Measurements from ENCODE around the gene WWP2. TPM values are rescaled to one million over a fixed set of nuclear protein-coding genes. Genes with fewer than 3 reads are reported as not detected.

WWP2 gene
- polyA plus RNA-seq, 1 donor = 20.2 TPM

DNA sequence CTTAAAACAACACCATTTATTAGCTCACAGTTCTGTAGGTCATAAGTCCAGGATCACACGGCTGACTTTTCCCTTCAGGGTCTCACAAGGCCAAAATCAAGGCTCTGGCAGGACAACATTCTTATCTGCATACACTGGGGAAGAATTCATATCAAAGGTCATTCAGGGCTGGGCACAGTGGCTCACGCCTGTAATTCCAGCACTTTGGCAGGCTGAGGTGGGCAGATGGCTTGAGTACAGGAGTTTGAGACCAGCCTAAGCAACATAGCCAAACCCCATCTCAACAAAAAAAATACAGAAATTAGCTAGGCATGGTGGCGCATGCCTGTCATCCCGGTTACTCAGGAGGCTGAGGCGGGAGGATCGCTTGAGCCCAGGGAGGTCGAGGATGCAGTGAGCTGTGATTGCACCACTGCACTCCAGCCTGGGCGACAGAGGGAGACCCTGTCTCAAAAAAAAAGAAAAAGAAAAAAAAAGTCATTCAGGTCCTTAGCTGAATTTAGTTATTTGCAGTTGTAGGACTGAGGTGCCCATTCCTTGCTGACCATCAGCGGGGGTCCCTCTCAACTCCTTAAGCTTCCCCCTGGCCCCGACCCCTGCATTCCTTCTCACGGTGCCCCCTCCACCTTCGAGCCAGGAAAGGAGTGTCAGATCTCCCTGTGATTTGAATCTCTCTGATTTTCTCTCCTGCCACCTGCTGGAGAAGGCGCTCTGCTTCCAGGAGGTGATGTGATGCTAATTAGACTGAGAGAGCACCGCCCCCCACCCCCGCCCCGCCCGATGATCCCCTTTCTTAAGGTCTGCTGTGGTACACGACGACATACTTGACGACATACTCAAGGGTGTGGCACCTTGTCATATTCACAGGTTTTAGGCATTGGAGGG lies 97.2 kb downstream of the WWP2 start:
- DNase-seq = no peak

DNA sequence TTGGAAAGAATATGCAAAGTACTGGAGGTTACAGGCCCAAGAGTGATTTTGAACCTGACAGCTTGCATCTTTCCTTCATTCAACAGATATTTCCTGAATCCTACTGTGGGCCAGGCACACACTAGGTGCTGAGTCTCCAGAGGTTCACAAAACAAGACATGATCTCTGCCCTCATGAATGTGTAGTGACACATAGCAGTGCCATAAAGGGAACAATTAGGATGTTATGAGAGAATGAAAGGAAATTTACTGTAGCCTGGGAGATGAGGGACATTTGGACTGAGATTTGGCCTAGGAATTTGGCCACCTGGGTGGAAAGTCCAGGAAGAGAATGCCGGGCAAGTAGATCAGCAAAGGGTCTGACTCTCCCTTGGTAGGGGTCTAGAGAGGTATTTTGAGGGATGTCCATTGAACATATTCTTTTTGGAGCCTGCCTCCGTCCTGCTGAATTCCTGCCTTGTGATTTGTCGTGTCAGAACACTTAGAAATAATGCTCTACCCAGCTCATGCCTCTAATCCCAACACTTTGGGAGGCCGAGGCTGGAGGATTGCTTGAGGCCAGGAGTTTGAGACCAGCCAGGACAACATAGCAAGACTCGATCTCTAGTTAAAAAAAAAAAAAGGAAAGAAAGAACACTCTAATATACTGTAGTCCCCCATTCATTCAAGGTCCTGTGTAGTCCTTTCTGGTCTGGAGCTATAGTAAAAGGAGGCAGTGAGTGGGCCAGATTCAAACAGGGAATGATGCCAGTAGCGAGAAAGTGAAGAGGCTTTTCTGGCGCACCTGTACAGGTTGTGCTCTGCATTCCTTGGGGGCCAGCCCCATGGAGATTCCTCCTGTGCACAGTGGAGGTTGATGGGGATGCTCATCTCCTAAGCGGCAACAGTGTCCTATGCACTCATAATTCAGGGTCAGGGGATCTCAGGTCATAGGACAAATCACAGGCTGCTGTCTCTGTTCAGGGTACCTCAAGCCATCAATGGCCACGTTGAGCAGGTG lies 98.4 kb downstream of the WWP2 start:
- no peak for DNase-seq

DNA sequence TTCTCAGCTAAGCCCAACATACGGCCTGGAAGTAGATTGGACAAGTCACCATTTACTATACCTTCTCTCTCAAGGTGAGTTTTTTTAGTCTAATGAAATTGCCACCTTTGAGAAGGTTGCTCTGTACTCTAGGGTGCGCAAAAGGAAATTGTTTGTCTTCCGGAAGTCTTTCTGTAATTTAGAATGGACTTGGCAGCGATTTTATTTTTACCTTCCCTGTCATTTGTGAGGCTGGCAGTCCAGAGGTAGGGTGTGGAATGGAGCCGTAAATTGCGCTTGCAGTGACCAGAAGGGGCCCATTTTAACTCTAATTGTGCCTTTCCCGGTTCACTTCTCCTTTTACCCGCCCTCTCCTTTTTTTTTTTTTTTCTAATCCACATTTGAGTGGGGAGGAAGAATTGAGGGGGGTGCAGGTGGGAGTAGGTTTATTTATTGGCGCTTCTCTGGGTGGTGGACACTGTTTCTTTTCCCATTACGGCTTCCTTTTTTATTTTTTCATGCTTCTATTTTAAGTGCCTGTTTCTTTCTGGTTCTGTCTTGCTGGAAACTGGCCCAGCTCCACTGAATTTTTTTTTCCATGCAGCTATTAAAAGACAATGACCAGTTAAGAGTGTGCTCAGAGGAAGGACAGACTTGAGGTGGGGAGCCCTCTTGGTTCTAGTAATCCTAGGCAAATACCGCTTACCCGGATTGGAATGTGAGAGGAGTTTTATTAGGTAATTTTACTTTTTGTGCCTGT lies 99.3 kb downstream of the WWP2 start:
- DNase-seq = peak; percentile 90

DNA sequence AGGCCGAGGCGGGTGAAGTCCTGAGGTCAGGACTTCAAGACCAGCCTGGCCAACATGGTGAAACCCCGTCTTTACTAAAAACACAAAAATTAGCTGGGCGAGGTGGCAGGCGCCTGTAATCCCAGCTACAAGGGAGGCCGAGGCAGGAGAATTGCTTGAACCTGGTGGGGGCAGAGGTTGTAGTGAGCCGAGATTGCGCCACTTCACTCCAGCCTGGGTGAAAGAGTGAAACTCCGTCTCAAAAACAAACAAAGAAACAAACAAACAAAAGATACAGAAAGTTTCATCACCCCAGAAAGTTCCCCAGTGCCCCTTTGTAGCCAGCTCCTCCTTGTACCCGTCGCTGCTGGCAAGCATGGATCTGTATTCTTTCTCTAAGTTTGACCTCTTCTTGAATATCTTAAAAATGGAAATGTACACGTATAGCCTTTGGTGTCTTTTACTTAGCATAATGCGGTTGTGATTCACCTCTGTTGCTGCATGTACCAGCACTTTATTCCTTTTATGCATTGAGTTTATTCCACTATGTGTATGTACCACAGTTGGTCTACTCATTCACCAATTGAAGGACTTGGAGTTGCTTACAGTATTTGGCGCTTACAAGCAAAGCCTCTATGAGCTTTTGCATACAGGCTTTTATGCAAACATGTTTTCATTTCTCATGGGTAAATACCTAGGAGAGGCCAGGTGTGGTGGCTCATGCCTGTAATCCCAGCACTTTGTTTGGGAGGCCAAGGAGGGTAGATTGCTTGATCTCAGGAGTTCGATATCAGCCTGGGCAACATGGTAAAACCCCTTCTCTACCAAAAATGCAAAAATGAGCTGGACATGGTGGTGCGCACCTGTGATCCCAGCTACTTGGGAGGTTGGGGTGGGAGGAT lies 101.5 kb downstream of the WWP2 start:
- DNase-seq = no peak

DNA sequence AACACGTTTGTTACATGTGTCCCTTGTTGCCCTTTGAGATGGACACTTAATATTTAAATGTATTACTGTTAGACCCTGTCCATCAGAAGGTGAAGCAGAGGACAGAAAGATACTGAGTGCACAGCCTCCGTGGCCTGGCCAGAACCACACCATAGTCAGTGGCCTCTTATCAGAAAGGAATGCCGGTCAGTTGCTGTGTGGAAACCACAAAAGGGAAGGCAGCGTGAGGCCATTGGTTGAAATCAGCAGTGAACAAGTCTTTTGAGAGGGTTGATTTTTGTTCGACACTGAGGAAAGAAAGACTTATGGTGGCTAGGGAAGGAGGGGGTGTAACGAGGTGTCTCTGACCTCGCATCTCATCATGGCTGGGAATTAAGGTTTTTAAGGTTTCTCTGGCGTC lies 103.6 kb downstream of the WWP2 start:
- DNase-seq = no peak

DNA sequence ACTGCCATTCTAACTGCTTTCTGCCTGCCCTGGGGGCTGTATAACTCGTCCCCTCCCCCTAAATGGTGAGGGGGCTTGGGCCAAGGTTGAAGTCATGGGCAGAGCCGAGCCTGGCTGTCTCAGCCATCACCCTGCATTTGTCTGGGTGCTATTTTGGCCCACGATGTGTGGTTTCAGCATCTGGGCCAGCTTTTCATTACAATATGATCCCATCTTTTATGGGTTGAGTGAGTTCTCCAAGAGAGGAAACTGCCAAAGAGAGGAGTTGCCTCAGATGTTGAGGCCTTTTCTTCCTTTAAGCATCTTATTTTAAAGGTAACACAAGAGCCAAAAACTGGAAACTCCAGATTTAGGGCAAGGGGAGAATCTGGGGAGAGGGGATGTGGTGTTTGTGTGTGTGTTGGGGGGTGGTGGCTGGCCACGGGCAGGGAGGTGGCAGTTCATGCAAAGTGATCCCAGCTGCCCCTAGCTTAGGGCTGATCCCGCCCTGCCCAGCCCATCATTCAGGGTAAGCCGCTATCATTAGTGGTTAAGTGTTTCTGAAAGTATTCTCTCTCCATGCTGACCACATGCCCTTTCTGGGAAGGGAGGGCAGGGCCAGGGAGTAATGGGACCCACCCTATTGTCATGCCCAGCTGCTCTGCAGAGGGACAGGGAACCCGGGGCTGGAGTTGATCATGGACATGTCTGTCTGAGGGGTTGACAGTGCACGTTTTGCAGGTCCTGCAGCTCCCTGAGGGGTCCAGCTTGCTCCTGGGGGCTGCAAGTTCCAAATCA lies 105.8 kb downstream of the WWP2 start:
- no peak for DNase-seq

DNA sequence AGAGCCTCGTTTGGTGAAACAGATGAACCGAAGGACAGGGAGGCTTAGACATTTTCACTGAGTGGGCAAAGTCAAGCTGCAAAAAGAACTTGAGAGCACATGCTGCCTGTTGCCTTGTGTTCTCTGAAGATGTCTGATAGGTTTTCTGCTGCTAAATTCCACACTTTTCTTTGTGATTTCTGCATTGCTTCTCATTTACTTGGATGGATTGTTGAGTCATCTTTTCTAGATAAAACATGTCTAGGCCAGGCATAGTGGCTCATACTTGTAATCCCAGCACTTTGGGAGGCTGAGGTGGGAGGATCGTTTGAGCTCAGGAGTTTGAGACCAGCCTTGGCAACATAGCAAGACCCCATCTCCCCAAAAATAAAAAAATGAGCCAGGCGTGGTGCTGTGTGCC lies 108.6 kb downstream of the WWP2 start:
- DNase-seq = no peak

DNA sequence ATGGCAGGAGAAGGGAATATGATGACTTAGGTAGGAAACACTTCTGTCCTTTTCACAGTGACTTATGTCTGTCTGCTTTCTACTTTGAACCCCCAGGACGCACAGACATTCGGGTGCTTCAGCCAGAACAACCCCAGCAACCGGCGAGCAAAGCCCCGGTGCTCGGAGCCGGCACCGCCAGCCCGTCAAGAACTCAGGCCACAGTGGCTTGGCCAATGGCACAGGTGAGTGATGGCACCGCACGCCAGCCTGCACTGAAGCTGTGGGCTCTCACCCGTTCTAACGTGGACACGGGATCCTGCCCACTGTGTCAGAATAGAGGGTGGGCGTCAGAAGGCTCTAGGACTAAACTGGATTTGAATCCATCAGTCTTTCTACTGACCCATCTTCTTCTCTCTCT lies 109.6 kb downstream of the WWP2 start:
- no peak for DNase-seq

DNA sequence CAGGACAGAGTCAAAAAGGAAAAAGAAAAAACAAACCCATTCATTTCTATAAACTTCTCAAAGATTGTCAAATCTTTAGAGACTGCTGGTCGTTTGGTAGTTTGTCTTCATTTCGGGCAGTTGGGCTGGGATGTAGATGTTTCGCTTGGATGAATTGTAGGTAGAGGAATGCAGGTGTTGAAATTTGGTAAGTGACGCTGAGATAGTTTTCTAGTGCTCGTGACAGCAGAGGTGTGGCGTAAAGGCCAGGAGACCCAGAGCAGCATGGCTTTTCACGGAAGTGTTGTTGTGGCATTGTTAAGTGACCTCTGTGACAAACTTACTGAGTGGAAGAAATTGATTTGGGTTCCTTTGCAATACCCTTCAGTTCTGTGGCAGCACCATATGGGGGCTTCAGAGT lies 110.8 kb downstream of the WWP2 start:
- no peak for DNase-seq

DNA sequence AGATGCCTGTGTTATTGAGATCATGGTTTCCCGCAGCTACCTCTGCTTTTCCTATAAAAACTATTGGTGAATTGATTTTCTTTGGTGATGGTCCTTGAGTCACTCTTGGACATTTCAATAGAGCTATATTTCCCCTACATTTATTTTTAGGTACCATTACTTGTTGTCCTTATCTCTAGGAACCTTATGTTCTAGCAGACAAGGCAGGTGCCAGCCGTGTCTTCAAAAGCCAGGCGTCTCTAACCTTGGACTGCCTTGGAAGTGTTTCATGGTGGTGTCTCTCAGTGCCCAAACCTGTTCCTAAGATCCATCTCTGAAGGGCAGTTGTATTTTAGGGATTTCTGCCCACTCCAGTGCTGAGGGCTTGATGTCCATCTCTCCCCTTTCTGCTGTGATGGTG lies 111.7 kb downstream of the WWP2 start:
- no peak for DNase-seq

DNA sequence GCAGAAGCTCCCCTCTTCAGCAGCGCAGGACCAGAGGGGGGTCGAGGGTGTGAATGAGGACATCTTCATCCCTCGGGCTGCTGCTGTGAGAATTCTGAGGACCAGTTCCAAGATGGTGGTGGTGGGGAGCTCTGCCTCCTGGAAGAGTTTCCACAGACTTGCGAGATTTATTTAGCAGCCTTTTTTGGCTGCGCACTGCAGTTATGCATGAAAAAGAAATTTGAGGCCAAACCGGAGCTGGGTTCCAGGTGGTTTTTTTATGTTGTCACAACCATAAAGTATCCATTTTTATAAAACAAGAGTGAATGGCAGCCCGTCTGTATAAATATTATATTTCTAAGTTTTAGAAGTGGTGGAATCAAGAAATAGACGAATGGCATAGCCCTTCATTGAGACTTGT lies 112.1 kb downstream of the WWP2 start:
- DNase-seq = no peak

DNA sequence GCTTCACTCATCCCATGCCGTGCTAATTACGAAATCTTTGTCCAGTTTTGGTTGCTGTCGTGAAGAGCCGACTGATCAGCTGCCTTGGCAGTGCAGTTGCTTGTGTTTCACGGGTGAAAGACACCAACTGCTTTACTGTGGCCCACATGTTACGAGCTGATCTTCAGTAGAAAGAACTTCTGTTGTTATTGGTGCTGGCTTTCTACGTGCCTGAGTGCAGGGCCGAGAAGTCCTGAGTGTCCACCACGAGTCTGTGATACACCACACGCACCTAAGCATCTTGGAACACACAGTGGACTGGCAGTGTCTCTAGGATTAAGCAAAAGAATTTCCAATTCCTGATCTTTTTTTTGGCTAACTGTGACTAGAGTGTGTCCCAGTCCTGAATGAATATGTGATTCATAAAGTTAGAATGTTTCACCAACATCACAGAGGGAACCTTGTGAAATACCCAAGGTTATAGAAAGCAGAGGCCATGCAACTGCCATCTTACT lies 118.6 kb downstream of the WWP2 start:
- no peak for DNase-seq

DNA sequence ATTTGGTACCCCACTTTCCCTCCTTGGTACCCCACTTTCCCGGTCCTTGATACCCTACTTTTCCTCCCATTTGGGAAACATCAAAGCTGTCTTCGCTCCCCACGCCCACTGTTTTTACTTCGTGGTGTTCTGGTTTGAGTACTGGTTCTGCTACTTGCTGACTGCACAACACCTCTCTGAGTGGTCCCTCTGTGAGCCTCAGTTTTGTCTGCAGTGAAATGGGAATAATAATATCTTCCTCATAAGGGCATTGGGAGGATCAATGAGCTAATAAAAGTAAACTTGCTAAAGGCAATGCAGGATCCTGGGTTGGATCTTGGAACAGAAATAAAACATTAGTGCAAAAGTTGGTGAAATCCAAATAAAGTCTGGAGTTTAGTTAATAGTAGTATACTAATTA lies 119.0 kb downstream of the WWP2 start:
- DNase-seq = no peak

DNA sequence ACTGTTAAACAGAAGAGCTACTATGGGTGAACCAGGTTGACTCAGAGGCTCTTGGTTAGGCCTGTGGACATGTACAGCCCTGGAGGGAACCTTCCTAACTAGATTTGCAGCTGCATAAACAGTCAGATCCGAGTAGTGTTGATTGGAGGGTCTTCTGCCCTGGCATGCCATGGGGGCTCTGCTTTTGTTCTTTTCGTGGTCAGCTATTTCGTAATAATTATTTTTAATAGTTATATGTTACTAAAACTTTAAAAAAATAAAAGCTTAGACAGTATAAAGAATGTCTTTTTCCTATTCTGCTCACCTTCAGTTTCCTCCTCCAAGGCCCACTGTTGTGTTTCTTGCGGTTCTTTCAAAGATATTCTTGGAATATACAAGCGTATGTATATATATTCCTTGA lies 121.6 kb downstream of the WWP2 start:
- DNase-seq = no peak

DNA sequence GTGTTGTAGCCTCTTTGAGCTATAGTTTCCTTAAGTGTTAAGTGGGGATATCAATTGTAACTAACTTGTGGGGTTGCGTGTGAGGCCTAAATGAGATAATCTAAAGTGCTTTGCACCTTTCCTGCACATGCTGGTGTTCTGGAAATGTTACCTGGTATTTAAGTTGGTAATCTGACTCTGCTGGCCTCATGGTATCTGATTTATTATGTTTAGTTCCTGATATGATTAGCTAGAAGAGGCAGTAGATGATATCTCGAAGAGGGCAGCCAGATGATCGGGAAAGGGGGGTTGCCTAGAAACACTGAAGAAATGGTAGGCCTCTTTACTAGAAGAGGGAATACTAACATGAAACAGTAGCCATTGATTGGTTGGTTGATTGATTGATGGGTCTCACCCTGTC lies 123.6 kb downstream of the WWP2 start:
- no peak for DNase-seq

DNA sequence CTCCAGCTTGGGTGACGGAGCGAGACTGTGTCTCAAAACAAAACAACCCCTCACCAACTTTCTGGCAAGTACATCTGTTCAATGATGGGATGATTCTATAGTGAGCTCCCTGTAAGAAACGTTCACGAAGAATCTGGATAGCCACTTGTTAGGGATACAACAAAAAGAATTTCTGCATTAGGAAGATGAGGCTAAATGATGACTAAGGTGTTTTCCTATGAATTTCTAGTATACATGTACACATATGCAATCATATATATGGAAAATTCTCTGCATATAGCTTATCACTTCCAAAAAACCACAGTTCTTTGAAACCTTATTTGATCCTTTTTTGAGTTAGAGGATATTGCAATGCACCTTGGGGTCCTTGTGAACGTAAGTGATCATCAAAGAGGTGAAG lies 124.6 kb downstream of the WWP2 start:
- DNase-seq = no peak

DNA sequence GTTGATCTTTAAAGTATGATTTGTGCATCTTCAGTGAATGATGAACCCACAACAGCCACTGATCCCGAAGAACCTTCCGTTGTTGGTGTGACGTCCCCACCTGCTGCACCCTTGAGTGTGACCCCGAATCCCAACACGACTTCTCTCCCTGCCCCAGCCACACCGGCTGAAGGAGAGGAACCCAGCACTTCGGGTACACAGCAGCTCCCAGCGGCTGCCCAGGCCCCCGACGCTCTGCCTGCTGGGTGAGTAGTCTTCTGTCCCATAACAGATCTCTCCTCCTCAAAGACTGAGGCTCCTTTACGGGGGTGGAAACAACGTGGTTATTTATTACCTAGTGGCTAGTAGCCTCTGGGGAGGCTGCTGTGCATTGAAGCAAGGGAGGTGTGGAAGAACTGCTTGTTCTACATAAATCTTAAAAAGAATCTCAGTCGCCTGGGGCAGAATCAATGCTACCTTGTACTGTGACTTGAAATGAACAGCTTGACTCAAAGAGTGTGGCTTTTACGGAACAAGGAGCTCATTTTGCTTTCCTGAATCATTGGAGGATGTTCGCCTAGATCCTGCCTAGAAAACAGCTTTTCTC lies 126.0 kb downstream of the WWP2 start:
- no peak for DNase-seq

DNA sequence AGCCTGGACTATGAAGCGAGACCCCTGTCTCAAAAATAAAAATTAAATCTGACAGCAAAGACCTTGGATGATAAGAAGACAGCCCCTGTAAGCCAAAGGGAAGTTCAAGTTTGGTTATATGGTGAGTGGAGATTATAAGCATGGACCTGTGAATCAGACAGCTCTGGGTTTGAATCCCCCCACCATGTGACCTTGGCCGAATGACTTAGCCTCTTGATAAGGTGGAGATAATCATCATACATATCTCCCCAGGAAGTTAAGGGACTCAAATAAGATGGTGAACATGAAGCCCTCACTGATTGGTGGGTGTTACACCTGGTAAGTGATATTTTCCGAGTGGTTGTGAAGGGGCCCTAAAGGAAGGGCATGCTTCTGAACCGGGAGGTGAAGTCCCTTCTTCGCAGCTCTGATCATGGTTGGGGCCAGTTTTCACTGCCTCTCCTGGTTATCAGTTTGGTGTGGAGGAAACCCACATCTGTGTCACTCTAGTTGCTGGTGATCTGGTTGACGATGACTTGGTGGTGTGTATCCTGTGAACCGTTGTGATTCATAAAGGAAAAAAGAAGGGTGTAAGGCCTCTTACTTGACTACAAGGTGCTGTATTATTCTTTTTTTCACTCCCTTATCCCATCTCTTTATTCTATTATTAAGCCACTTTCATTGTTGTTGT lies 127.3 kb downstream of the WWP2 start:
- DNase-seq = no peak

DNA sequence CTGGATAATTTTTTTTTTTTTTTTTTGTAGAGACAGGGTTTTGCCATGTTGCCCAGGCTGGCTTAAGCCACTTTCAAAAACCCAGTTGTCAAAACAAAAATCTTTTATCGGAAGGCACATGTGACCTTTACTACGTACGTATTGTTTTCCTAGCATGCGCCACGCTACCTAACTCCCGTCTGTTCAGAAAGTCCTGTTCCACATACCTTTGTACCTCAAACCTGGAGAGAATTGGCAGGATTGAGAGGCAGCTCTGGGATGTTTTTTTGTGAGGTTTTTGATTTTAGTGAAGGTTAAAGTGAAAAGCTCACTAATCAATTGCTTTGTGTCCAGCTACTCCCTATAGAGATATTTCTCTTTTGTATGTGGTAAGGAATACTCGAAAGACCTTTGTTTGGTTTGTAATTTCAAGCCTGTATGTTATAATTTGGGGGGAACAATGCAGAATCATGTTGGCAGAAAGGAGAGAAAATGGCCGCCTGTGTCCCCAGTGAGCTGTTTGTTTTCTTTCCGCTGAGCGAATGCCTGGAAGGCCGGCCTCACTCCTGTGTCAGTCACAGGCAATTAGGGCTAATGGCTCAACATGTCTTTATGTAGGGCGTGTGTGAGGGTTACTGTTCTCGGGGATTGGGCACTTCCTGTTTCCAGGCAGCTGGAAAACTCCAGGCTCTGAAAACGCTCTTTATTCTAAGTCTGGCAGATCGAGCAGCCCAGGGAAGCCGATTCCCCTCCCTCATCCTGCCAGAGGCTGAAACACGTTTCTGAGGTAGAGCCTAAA lies 128.2 kb downstream of the WWP2 start:
- peak; percentile 82 for DNase-seq

Data from hindlimb muscle (tissue), 1 donor.